Stimulated activated CD8-positive, alpha-beta memory T cell treated with anti-CD3 and anti-CD28 coated beads, Interleukin-7, amount 100 ng/mL, for 24 hours (primary cell): Measurements from ENCODE around the gene OR52E1.
"Not testable (repeated sequence)": the region's sequence is repeated elsewhere in the genome, so short reads cannot be mapped to it uniquely, and the experiment has no call there.

ENCODE experiments used
- DNase-seq: peaks from one replicate; pipeline ENCODE4 v3.0.0-alpha.2; 2020; ENCODE audit warnings: low read depth

OR52E1 gene

GRCh38 chr11:5069272-5069671 is at the start of gene OR52E1:
Gene OR52E1, plus strand, starts transcription at chr11:5069572.
- DNase-seq: no peak

- DNase-seq: no peak
Measured at GRCh38 chr11:5021996-5022395, 47.4 kb upstream of the OR52E1 start.

- no peak for DNase-seq
Measured at GRCh38 chr11:5036669-5037068, 32.7 kb upstream of the OR52E1 start.

GRCh38 chr11:5037926-5038325 is 31.4 kb upstream of the OR52E1 start:
- no peak for DNase-seq

GRCh38 chr11:5038341-5038740 is 31.0 kb upstream of the OR52E1 start:
- DNase-seq: no peak

- no peak for DNase-seq
Measured at GRCh38 chr11:5040876-5041275, 28.5 kb upstream of the OR52E1 start.

GRCh38 chr11:5042091-5042490 is 27.3 kb upstream of the OR52E1 start:
- DNase-seq: no peak

- no peak for DNase-seq
Measured at GRCh38 chr11:5043380-5043779, 26.0 kb upstream of the OR52E1 start.

- no peak for DNase-seq
Measured at GRCh38 chr11:5046226-5046625, 23.1 kb upstream of the OR52E1 start, which contains the start of gene OR52J3. Gene OR52J3, plus strand, starts transcription at chr11:5046526. Its CDS starts 0 bp downstream, at chr11:5046526.

GRCh38 chr11:5046754-5047330 is 22.5 kb upstream of the OR52E1 start:
- no peak for DNase-seq

- not testable (repeated sequence) for DNase-seq
Measured at GRCh38 chr11:5058679-5059078, 10.7 kb upstream of the OR52E1 start.

GRCh38 chr11:5059391-5059790 is 10.0 kb upstream of the OR52E1 start, which contains the start of gene OR52E2:
Gene OR52E2, minus strand, starts transcription at chr11:5059627. Its CDS starts 0 bp downstream, at chr11:5059627.
- no peak for DNase-seq

- DNase-seq: no peak
Measured at GRCh38 chr11:5065027-5065426, 4.3 kb upstream of the OR52E1 start.

- no peak for DNase-seq
Measured at GRCh38 chr11:5071799-5072198, 2.4 kb downstream of the OR52E1 start.

GRCh38 chr11:5081405-5081804 is 12.0 kb downstream of the OR52E1 start:
- no peak for DNase-seq

GRCh38 chr11:5083602-5084001 is 14.2 kb downstream of the OR52E1 start:
- DNase-seq: no peak

GRCh38 chr11:5088556-5088955 is 19.2 kb downstream of the OR52E1 start:
- DNase-seq: no peak

- no peak for DNase-seq
Measured at GRCh38 chr11:5090668-5091067, 21.3 kb downstream of the OR52E1 start.

- DNase-seq: no peak
Measured at GRCh38 chr11:5092821-5093585, 23.6 kb downstream of the OR52E1 start.

GRCh38 chr11:5096011-5096410 is 26.6 kb downstream of the OR52E1 start:
- DNase-seq: no peak

- DNase-seq: no peak
Measured at GRCh38 chr11:5102246-5102645, 32.9 kb downstream of the OR52E1 start.

- DNase-seq: no peak
Measured at GRCh38 chr11:5103066-5103465, 33.7 kb downstream of the OR52E1 start.

- no peak for DNase-seq
Measured at GRCh38 chr11:5107285-5107684, 37.9 kb downstream of the OR52E1 start.

- no peak for DNase-seq
Measured at GRCh38 chr11:5115339-5115738, 46.0 kb downstream of the OR52E1 start.
